GM06990 (cell line): ENCODE measurements around the gene TSPAN9.

ENCODE experiments used
- DNase-seq: peaks from one replicate; pipeline ENCODE4 v3.0.0-alpha.2; 2011; ENCODE audit not compliant: insufficient read length; ENCODE audit errors: extremely low read depth
- H3K27me3 ChIP-seq: replicated peaks from 2 replicates; pipeline ENCODE4 v1.6.0; 2011; ENCODE audit warnings: low read length; ENCODE audit not compliant: control insufficient read depth, insufficient read depth
- H3K36me3 ChIP-seq: 2 replicates; pipeline ENCODE4 v1.5.1; 2011; ENCODE audit warnings: low read length; ENCODE audit not compliant: control insufficient read depth, insufficient read depth
- H3K4me3 ChIP-seq: replicated peaks from 2 replicates; pipeline ENCODE4 v1.5.1; 2011; ENCODE audit warnings: low read depth, mild to moderate bottlenecking, control low read depth, low read length
- CTCF ChIP-seq: IDR thresholded peaks from 2 replicates; pipeline ENCODE4 v1.5.1; 2011; ENCODE audit warnings: low read length, control low read depth, mild to moderate bottlenecking, inconsistent platforms; ENCODE audit not compliant: insufficient read depth, poor library complexity, severe bottlenecking

The TSPAN9 gene

GRCh38 chr12:3134526-3135135 lies 57.5 kb downstream of the TSPAN9 start:
- no peak for DNase-seq
- TF ChIP-seq CTCF = no peak
- Histone ChIP-seq H3K27me3 (no peaks in the 10 kb centered on the region; the same call in none of the 2 replicates), H3K4me3 (no peak overlapping the region), H3K36me3 (no peaks in the 10 kb centered on the region)

- no peaks in the 10 kb centered on the region for H3K36me3 ChIP-seq
- peak; percentile 69 for TF ChIP-seq CTCF
- no peak overlapping the region for H3K4me3 ChIP-seq
- DNase-seq = peak; percentile 35
- no peaks in the 10 kb centered on the region; the same call in none of the 2 replicates for H3K27me3 ChIP-seq
Observed at GRCh38 chr12:3135522-3136461, 58.6 kb downstream of the TSPAN9 start.

- TF ChIP-seq CTCF = no peak
- no peak for DNase-seq
- no peaks in the 10 kb centered on the region for H3K36me3 ChIP-seq
- H3K27me3 ChIP-seq = no peaks in the 10 kb centered on the region; the same call in none of the 2 replicates
- H3K4me3 ChIP-seq = no peak overlapping the region
Observed at GRCh38 chr12:3136641-3137267, 59.6 kb downstream of the TSPAN9 start.

- TF ChIP-seq CTCF = no peak
- H3K27me3 ChIP-seq = no peaks in the 10 kb centered on the region; the same call in none of the 2 replicates
- no peak overlapping the region for H3K4me3 ChIP-seq
- no peak for DNase-seq
- no peaks in the 10 kb centered on the region for H3K36me3 ChIP-seq
Observed at GRCh38 chr12:3137268-3137781, 60.1 kb downstream of the TSPAN9 start.

GRCh38 chr12:3137814-3138445 lies 60.8 kb downstream of the TSPAN9 start:
- Histone ChIP-seq H3K4me3 (no peak overlapping the region), H3K27me3 (no peaks in the 10 kb centered on the region; the same call in none of the 2 replicates), H3K36me3 (no peaks in the 10 kb centered on the region)
- no peak for DNase-seq
- no peak for TF ChIP-seq CTCF
